WTC11 (cell line): ENCODE measurements around the gene SMG7. TPM values are rescaled to one million over a fixed set of nuclear protein-coding genes. Genes with fewer than 3 reads are reported as not detected.

Source experiments
- ATAC-seq: fragments of 200-7000 bp; cut with Tn5 transposase; 2 replicates; pipeline ENCODE4 v1.10.0; 2021; ENCODE audit warnings: mild to moderate bottlenecking, moderate library complexity
- CTCF ChIA-PET: fragments of 300-600 bp; sonication (Branson Sonifier 250); formaldehyde crosslinking; loops from one replicate; lab custom pipeline; 2021; ENCODE audit warnings: antibody characterized with exemption; lab: Charles Lee
- POLR2A ChIA-PET: fragments of 350-600 bp; sonication (Branson Sonifier 250); formaldehyde crosslinking; loops from one replicate; lab custom pipeline; 2021; ENCODE audit warnings: antibody characterized with exemption; lab: Charles Lee
- DNase-seq: peaks from one replicate; pipeline ENCODE4 v3.0.0; 2021; ENCODE audit warnings: low spot score
- H3K27ac Mint-ChIP-seq: 2 replicates; pipeline ENCODE4 v1.8.0; 2021; ENCODE audit warnings: mixed read lengths
- H3K27me3 Mint-ChIP-seq: 2 replicates; pipeline ENCODE4 v1.8.0; 2021; ENCODE audit warnings: low read depth, mild to moderate bottlenecking, moderate library complexity, mixed read lengths
- H3K36me3 Mint-ChIP-seq: 2 replicates; pipeline ENCODE4 v1.8.0; 2021; ENCODE audit warnings: mixed read lengths
- H3K4me1 Mint-ChIP-seq: 2 replicates; pipeline ENCODE4 v1.8.0; 2022; ENCODE audit warnings: mixed read lengths
- H3K4me3 Mint-ChIP-seq: 2 replicates; pipeline ENCODE4 v1.8.0; 2021; ENCODE audit warnings: mild to moderate bottlenecking, moderate library complexity, mixed read lengths
- H3K9me3 Mint-ChIP-seq: 2 replicates; pipeline ENCODE4 v1.8.0; 2021; ENCODE audit warnings: mixed read lengths
- CBFB ChIP-seq: sonication (generic); formaldehyde crosslinking; IDR thresholded peaks from 2 replicates; pipeline ENCODE4 v1.8.1; 2022; ENCODE audit warnings: mild to moderate bottlenecking, low read depth, missing genetic modification reagents
- EMX1 ChIP-seq: fragments of 250-450 bp; sonication (Bioruptor Pico); IDR thresholded peaks from 2 replicates; pipeline ENCODE4 v1.8.0; 2021; ENCODE audit warnings: mild to moderate bottlenecking
- ESRRA ChIP-seq: sonication (generic); formaldehyde crosslinking; IDR thresholded peaks from 2 replicates; pipeline ENCODE4 v1.8.1; 2022; ENCODE audit warnings: mild to moderate bottlenecking, missing genetic modification reagents, borderline replicate concordance
- FOXP1 ChIP-seq: sonication (generic); formaldehyde crosslinking; IDR thresholded peaks from 2 replicates; pipeline ENCODE4 v1.8.0; 2022; ENCODE audit warnings: missing genetic modification reagents, mild to moderate bottlenecking, moderate library complexity, borderline replicate concordance
- HMGA2 ChIP-seq: fragments of 250-450 bp; sonication (Bioruptor Pico); IDR thresholded peaks from 2 replicates; pipeline ENCODE4 v1.4.0; 2021; ENCODE audit warnings: mild to moderate bottlenecking, moderate library complexity
- MYBL2 ChIP-seq: sonication (generic); formaldehyde crosslinking; IDR thresholded peaks from 2 replicates; pipeline ENCODE4 v1.8.1; 2023; ENCODE audit warnings: mild to moderate bottlenecking, moderate library complexity, missing genetic modification reagents
- NFATC4 ChIP-seq: fragments of 250-450 bp; sonication (Bioruptor Pico); IDR thresholded peaks from 2 replicates; pipeline ENCODE4 v1.9.0; 2021; ENCODE audit warnings: mild to moderate bottlenecking
- OVOL2 ChIP-seq: fragments of 250-450 bp; sonication (Bioruptor Pico); IDR thresholded peaks from 2 replicates; pipeline ENCODE4 v1.9.0; 2021; ENCODE audit warnings: mild to moderate bottlenecking, borderline replicate concordance
- PRRX2 ChIP-seq: fragments of 250-450 bp; sonication (Bioruptor Pico); IDR thresholded peaks from 2 replicates; pipeline ENCODE4 v1.8.0; 2021; ENCODE audit warnings: mild to moderate bottlenecking
- SMAD3 ChIP-seq: sonication (generic); formaldehyde crosslinking; IDR thresholded peaks from 2 replicates; pipeline ENCODE4 v1.8.0; 2022; ENCODE audit warnings: missing genetic modification reagents, mild to moderate bottlenecking, borderline replicate concordance
- ZNF219 ChIP-seq: sonication (generic); formaldehyde crosslinking; IDR thresholded peaks from 2 replicates; pipeline ENCODE4 v1.8.0; 2023; ENCODE audit warnings: missing genetic modification reagents, mild to moderate bottlenecking, borderline replicate concordance
- ZNF263 ChIP-seq: sonication (generic); formaldehyde crosslinking; IDR thresholded peaks from 2 replicates; pipeline ENCODE4 v1.8.1; 2022; ENCODE audit warnings: low read depth, mild to moderate bottlenecking, moderate library complexity, missing genetic modification reagents
- ZNF317 ChIP-seq: sonication (generic); formaldehyde crosslinking; IDR thresholded peaks from 2 replicates; pipeline ENCODE4 v1.8.1; 2023; ENCODE audit warnings: low read depth, mild to moderate bottlenecking, moderate library complexity, missing genetic modification reagents, borderline replicate concordance
- ZNF416 ChIP-seq: fragments of 250-450 bp; sonication (Bioruptor Pico); IDR thresholded peaks from 2 replicates; pipeline ENCODE4 v1.9.0; 2021; ENCODE audit warnings: mild to moderate bottlenecking, inconsistent platforms
- total RNA-seq: library from RNA; stranded (reverse); gene quantifications from 3 replicates; pipeline ENCODE4 v1.2.3, GENCODE V29; 2021
- TF ChIP-seq, protein P1 (sequence below): sonication (generic); formaldehyde crosslinking; IDR thresholded peaks from 2 replicates; pipeline ENCODE4 v1.8.1; 2023; ENCODE audit warnings: mild to moderate bottlenecking, missing genetic modification reagents
- TF ChIP-seq, protein P2 (sequence below): sonication (generic); formaldehyde crosslinking; IDR thresholded peaks from 2 replicates; pipeline ENCODE4 v1.8.0; 2022; ENCODE audit warnings: mild to moderate bottlenecking, missing genetic modification reagents
- TF ChIP-seq, protein P3 (sequence below): sonication (generic); formaldehyde crosslinking; IDR thresholded peaks from 2 replicates; pipeline ENCODE4 v1.8.1; 2023; ENCODE audit warnings: mild to moderate bottlenecking, missing genetic modification reagents, borderline replicate concordance
- TF ChIP-seq, protein P4 (sequence below): sonication (generic); formaldehyde crosslinking; IDR thresholded peaks from 2 replicates; pipeline ENCODE4 v1.8.1; 2022; ENCODE audit warnings: mild to moderate bottlenecking, missing genetic modification reagents, moderate library complexity, borderline replicate concordance
- TF ChIP-seq, protein P5 (sequence below): fragments of 200-600 bp; IDR thresholded peaks from 2 replicates; pipeline ENCODE4 v1.8.0; 2022; ENCODE audit warnings: antibody characterized with exemption
- TF ChIP-seq, protein P6 (sequence below): fragments of 250-450 bp; sonication (Bioruptor Pico); IDR thresholded peaks from 2 replicates; pipeline ENCODE4 v1.9.0; 2021; ENCODE audit warnings: mild to moderate bottlenecking, borderline replicate concordance

The SMG7 gene
- total RNA-seq, 1 experiment from 2014 or later: 57.8 TPM

DNA sequence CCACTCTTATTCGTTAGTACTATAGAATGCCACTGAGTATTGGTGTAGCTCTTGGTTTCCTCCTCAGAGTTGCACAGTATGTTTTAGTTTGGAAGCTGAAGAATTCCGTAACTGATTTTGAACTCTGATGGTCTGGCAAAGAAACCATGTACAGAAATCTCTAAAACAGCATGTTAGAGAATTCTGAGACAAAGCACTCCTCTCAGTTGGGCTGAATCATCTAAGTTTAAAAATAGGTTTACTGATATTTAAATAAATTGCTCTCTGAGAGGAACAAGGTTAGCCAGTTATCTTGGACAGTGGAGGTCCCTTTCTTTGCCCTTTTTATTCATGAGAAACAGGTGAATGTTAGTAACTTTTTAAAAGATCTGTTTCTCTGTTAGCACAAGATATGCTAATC is 74.1 kb downstream of the SMG7 start:
- Mint-ChIP-seq H3K4me3 (no peak overlapping the region), H3K9me3 (no peaks in the 10 kb centered on the region), H3K27ac (peak overlapping the region; percentile 35; the same call in 1 of the 2 replicates), H3K4me1 (peaks cover 32% of the 10 kb centered on the region), H3K27me3 (no peaks in the 10 kb centered on the region), H3K36me3 (peaks cover 69% of the 10 kb centered on the region)
- ChIA-PET CTCF (interaction anchor here (1.0 to 1.7 kb wide), 4 partner anchors 16 to 265 kb away, joined by 3 to 7 read pairs (median 5); no protein-coding TSS in a partner anchor), POLR2A (no interaction called here)
- TF ChIP-seq, protein P1, sequence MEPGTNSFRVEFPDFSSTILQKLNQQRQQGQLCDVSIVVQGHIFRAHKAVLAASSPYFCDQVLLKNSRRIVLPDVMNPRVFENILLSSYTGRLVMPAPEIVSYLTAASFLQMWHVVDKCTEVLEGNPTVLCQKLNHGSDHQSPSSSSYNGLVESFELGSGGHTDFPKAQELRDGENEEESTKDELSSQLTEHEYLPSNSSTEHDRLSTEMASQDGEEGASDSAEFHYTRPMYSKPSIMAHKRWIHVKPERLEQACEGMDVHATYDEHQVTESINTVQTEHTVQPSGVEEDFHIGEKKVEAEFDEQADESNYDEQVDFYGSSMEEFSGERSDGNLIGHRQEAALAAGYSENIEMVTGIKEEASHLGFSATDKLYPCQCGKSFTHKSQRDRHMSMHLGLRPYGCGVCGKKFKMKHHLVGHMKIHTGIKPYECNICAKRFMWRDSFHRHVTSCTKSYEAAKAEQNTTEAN (CRISPR knock-in tag): no peak
- TF ChIP-seq EMX1: no peak
- no peak for TF ChIP-seq MYBL2
- no peak for TF ChIP-seq OVOL2
- TF ChIP-seq CBFB (CRISPR knock-in tag): no peak
- TF ChIP-seq HMGA2 (CRISPR knock-in tag): no peak
- TF ChIP-seq, protein P2, sequence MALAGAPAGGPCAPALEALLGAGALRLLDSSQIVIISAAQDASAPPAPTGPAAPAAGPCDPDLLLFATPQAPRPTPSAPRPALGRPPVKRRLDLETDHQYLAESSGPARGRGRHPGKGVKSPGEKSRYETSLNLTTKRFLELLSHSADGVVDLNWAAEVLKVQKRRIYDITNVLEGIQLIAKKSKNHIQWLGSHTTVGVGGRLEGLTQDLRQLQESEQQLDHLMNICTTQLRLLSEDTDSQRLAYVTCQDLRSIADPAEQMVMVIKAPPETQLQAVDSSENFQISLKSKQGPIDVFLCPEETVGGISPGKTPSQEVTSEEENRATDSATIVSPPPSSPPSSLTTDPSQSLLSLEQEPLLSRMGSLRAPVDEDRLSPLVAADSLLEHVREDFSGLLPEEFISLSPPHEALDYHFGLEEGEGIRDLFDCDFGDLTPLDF (CRISPR knock-in tag): no peak
- TF ChIP-seq ZNF219 (CRISPR knock-in tag): no peak
- no peak for TF ChIP-seq ZNF263 (CRISPR knock-in tag)
- no peak for TF ChIP-seq SMAD3 (CRISPR knock-in tag)
- DNase-seq (no peak), ATAC-seq (no peak)

DNA sequence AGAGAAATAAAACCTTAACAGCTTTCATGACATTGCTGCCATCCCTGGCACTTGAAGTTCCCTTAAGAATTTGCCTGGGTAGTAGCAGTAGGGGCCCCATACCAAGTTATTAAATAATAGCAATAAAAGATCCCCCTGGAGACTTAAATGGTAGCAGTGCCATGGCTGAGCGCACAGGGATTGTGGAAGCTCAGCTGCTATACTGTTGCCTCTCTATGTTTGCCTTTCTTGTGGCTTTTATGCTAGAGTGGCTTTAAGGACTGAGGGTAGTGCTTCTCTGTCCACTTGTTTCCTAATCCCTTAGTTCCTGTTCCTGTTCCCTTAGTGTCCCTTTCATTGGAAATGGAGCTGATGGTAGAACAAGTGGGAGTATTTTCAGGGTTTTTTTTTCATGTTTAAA is 75.8 kb downstream of the SMG7 start:
- Mint-ChIP-seq H3K36me3 (peaks cover 75% of the 10 kb centered on the region), H3K4me1 (peaks cover 32% of the 10 kb centered on the region), H3K9me3 (no peaks in the 10 kb centered on the region), H3K4me3 (no peak overlapping the region), H3K27ac (no peak overlapping the region), H3K27me3 (no peaks in the 10 kb centered on the region)
- DNase-seq: no peak
- no peak for ATAC-seq
- TF ChIP-seq FOXP1: no peak
- no peak for TF ChIP-seq PRRX2 (CRISPR knock-in tag)
- TF ChIP-seq, protein P3, sequence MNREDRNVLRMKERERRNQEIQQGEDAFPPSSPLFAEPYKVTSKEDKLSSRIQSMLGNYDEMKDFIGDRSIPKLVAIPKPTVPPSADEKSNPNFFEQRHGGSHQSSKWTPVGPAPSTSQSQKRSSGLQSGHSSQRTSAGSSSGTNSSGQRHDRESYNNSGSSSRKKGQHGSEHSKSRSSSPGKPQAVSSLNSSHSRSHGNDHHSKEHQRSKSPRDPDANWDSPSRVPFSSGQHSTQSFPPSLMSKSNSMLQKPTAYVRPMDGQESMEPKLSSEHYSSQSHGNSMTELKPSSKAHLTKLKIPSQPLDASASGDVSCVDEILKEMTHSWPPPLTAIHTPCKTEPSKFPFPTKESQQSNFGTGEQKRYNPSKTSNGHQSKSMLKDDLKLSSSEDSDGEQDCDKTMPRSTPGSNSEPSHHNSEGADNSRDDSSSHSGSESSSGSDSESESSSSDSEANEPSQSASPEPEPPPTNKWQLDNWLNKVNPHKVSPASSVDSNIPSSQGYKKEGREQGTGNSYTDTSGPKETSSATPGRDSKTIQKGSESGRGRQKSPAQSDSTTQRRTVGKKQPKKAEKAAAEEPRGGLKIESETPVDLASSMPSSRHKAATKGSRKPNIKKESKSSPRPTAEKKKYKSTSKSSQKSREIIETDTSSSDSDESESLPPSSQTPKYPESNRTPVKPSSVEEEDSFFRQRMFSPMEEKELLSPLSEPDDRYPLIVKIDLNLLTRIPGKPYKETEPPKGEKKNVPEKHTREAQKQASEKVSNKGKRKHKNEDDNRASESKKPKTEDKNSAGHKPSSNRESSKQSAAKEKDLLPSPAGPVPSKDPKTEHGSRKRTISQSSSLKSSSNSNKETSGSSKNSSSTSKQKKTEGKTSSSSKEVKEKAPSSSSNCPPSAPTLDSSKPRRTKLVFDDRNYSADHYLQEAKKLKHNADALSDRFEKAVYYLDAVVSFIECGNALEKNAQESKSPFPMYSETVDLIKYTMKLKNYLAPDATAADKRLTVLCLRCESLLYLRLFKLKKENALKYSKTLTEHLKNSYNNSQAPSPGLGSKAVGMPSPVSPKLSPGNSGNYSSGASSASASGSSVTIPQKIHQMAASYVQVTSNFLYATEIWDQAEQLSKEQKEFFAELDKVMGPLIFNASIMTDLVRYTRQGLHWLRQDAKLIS (CRISPR knock-in tag): no peak
- no peak for TF ChIP-seq ZNF416 (CRISPR knock-in tag)
- TF ChIP-seq ZNF219 (CRISPR knock-in tag): no peak
- TF ChIP-seq NFATC4 (CRISPR knock-in tag): no peak
- TF ChIP-seq, protein P4, sequence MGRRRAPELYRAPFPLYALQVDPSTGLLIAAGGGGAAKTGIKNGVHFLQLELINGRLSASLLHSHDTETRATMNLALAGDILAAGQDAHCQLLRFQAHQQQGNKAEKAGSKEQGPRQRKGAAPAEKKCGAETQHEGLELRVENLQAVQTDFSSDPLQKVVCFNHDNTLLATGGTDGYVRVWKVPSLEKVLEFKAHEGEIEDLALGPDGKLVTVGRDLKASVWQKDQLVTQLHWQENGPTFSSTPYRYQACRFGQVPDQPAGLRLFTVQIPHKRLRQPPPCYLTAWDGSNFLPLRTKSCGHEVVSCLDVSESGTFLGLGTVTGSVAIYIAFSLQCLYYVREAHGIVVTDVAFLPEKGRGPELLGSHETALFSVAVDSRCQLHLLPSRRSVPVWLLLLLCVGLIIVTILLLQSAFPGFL (CRISPR knock-in tag): no peak
- ChIA-PET CTCF (no interaction called here), POLR2A (no interaction called here)

DNA sequence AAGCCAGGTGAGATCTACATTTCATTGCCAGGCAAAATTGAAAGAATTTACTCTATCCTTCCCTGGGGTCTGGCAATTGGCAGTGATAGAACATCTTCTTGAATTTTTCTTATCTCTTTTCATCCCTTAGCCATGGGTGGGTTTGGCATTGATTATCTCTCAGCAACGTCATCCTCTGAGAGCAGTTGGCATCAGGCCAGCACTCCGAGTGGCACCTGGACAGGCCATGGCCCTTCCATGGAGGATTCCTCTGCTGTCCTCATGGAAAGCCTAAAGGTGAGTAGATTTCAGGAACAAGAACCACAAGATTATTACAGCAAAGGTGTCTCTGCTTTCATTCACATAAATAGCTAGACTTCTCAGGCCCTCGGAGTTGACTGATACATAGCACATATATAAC is 78.6 kb downstream of the SMG7 start:
- no peaks in the 10 kb centered on the region for H3K27me3 Mint-ChIP-seq
- ChIA-PET POLR2A (no interaction called here), CTCF (interaction anchor here (1.2 kb wide), 1 partner anchor 72 kb away, joined by 3 read pairs; no protein-coding TSS in a partner anchor)
- H3K4me1 Mint-ChIP-seq: peaks cover 20% of the 10 kb centered on the region
- no peak overlapping the region for H3K4me3 Mint-ChIP-seq
- no peaks in the 10 kb centered on the region for H3K9me3 Mint-ChIP-seq
- peaks cover 62% of the 10 kb centered on the region for H3K36me3 Mint-ChIP-seq
- no peak for ATAC-seq
- no peak for DNase-seq
- H3K27ac Mint-ChIP-seq: no peak overlapping the region; the same call in 1 of the 2 replicates
- TF ChIP-seq ESRRA (CRISPR knock-in tag) (no peak), ZNF317 (CRISPR knock-in tag) (no peak)
- TF ChIP-seq, protein P5, sequence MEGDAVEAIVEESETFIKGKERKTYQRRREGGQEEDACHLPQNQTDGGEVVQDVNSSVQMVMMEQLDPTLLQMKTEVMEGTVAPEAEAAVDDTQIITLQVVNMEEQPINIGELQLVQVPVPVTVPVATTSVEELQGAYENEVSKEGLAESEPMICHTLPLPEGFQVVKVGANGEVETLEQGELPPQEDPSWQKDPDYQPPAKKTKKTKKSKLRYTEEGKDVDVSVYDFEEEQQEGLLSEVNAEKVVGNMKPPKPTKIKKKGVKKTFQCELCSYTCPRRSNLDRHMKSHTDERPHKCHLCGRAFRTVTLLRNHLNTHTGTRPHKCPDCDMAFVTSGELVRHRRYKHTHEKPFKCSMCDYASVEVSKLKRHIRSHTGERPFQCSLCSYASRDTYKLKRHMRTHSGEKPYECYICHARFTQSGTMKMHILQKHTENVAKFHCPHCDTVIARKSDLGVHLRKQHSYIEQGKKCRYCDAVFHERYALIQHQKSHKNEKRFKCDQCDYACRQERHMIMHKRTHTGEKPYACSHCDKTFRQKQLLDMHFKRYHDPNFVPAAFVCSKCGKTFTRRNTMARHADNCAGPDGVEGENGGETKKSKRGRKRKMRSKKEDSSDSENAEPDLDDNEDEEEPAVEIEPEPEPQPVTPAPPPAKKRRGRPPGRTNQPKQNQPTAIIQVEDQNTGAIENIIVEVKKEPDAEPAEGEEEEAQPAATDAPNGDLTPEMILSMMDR: no peak
- TF ChIP-seq, protein P6, sequence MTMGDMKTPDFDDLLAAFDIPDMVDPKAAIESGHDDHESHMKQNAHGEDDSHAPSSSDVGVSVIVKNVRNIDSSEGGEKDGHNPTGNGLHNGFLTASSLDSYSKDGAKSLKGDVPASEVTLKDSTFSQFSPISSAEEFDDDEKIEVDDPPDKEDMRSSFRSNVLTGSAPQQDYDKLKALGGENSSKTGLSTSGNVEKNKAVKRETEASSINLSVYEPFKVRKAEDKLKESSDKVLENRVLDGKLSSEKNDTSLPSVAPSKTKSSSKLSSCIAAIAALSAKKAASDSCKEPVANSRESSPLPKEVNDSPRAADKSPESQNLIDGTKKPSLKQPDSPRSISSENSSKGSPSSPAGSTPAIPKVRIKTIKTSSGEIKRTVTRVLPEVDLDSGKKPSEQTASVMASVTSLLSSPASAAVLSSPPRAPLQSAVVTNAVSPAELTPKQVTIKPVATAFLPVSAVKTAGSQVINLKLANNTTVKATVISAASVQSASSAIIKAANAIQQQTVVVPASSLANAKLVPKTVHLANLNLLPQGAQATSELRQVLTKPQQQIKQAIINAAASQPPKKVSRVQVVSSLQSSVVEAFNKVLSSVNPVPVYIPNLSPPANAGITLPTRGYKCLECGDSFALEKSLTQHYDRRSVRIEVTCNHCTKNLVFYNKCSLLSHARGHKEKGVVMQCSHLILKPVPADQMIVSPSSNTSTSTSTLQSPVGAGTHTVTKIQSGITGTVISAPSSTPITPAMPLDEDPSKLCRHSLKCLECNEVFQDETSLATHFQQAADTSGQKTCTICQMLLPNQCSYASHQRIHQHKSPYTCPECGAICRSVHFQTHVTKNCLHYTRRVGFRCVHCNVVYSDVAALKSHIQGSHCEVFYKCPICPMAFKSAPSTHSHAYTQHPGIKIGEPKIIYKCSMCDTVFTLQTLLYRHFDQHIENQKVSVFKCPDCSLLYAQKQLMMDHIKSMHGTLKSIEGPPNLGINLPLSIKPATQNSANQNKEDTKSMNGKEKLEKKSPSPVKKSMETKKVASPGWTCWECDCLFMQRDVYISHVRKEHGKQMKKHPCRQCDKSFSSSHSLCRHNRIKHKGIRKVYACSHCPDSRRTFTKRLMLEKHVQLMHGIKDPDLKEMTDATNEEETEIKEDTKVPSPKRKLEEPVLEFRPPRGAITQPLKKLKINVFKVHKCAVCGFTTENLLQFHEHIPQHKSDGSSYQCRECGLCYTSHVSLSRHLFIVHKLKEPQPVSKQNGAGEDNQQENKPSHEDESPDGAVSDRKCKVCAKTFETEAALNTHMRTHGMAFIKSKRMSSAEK (CRISPR knock-in tag): no peak
